ENCODE results near the gene DNAH10.

- TF ChIP-seq CTCF (conservative IDR thresholded peaks at IDR 0.05; ENCODE audit: low read length) = peak; percentile 69
- no peak for TF ChIP-seq EZH2phosphoT487 (IDR thresholded peaks at IDR 0.05; ENCODE audit: borderline replicate concordance, low read depth, low read length)
These were observed 176.8 kb downstream of the DNAH10 start for GRCh38 chr12:123938679-123939480.
